Measurements from ENCODE around the gene MAST4. TPM values are rescaled to one million over a fixed set of nuclear protein-coding genes. Genes with fewer than 3 reads are reported as not detected.
A peak's percentile ranks its signal among the peaks of the same experiment; 100 is the strongest.

MAST4 gene
- total and polyA plus RNA-seq, 2 of the 8 experiments (the other 6 are each of a cell fraction or from before 2014, with no cell fraction given), result 1.5 to 2.6 TPM

DNA sequence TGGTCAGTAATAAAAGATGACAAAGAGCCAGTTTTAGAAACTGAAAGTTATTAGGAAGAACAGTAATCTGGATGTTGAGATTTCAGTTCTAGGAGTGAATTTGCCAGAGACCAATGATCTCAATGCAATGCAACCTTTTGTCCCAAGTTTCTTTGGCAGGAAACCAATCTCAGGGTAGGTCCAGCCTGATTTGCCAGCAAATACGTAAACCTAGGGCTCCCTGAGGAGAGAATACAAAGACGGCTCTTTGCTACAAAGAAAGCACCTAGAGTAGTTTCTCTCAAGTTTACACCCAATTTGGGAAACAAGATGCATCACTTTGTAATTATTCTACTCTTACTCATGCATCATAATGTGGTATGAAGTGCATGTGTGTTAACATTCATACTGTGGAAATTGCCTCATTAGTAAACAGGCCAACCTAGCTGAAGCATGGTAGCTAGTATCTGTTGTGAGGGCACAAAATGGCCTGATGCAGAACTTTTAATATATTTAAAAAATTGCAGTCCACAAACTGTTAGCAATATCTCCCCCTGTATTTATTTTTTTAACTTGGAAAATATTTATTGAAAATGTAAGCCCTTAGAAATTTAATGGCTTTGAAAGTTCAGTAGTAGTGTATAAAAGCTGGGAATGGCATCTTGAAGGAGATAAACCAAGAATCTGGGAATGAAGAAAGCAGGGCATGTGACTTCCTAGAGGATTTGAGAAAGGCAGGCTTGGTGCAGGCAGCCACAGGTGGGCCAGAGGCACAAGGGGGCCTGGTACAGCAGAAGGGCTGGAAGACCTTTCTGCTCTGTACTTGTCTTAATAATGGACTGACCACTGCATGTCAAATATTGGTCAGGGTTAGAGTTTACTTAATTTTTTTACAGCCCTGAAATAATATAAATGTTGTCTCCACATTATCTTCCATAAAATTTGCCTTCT, 59.5 kb downstream of the MAST4 start:
- H3K4ac ChIP-seq (replicated peaks; ENCODE audit: insufficient read length, low read depth, low read length), result no peak overlapping the region
- H3K27ac ChIP-seq (ENCODE audit: low read depth, low read length), result no peak overlapping the region
- H3K56ac ChIP-seq (replicated peaks; ENCODE audit: insufficient read length, low read depth, low read length), result no peak overlapping the region
- no peak overlapping the region for H2BK5ac ChIP-seq (ENCODE audit: low read depth, low read length)
- no peaks in the 10 kb centered on the region for H3K79me1 ChIP-seq (ENCODE audit: low read depth, low read length)
- H4K5ac ChIP-seq (ENCODE audit: insufficient read length, low read depth, low read length), result no peak overlapping the region
- 51% methylated on average over 2 of the region's 2 CpGs; no CpG with 5 or more reads in 1 of the 2 experiments for WGBS, 2 experiments (ENCODE audit: extremely low coverage in 1 of 2, insufficient coverage in 1 of 2, insufficient read length in 1 of 2, insufficient replicate concordance in 2 of 2, low coverage in 1 of 2, low lambda C conversion rate in 2 of 2, missing lambda C conversion rate in 1 of 2)
- H2BK12ac ChIP-seq (ENCODE audit: low read depth, low read length), result no peak overlapping the region
- H3K36me3 ChIP-seq (ENCODE audit: control insufficient read depth in 2 of 4, insufficient read depth in 4 of 4, low read length in 3 of 4), result no peaks in the 10 kb centered on the region
- no peak overlapping the region for H4K8ac ChIP-seq (ENCODE audit: extremely low read depth, insufficient read depth, low read length)
- DNase-seq (ENCODE audit: low read depth in 1 of 2, low spot score in 2 of 2), result no peak
- no peak overlapping the region for H3K14ac ChIP-seq (ENCODE audit: insufficient read length)
- no peaks in the 10 kb centered on the region for H4K20me1 ChIP-seq (replicated peaks in 1 of 2; ENCODE audit: control insufficient read depth in 1 of 2, insufficient read depth in 2 of 2, low read length in 2 of 2)
- no peak overlapping the region for H4K91ac ChIP-seq (replicated peaks; ENCODE audit: insufficient read length, low read length)
- H2BK20ac ChIP-seq (ENCODE audit: low read length), result no peak overlapping the region
- peak overlapping the region in 1 of 2 experiments; percentile 39; a peak in 2 of 4 replicates for H3K4me2 ChIP-seq (ENCODE audit: insufficient read depth in 1 of 2, low read depth in 2 of 2, low read length in 2 of 2)
- H3K4me3 ChIP-seq (ENCODE audit: extremely low read depth in 1 of 4, insufficient read depth in 2 of 4, low read depth in 3 of 4, low read length in 4 of 4), result no peak overlapping the region
- no peak overlapping the region for H3K9ac ChIP-seq (replicated peaks in 1 of 4; ENCODE audit: extremely low read depth in 1 of 4, low read depth in 3 of 4, low read length in 3 of 4)
- peak overlapping the region; percentile 4; the same call in 1 of the 2 replicates for H2AFZ ChIP-seq (ENCODE audit: low read length)
- H3K18ac ChIP-seq (ENCODE audit: extremely low read depth, low read length), result no peak overlapping the region; the same call in 1 of the 2 replicates
- H3K79me2 ChIP-seq (ENCODE audit: control insufficient read depth in 1 of 2, insufficient read depth in 2 of 2, low read length in 2 of 2), result no peaks in the 10 kb centered on the region
- ChIA-PET POLR2A (ENCODE audit: partially characterized antibody) (no interaction called here), CTCF (ENCODE audit: partially characterized antibody) (interaction anchor here (0.6 to 1.0 kb wide), 2 partner anchors 26 to 348 kb away, joined by 3 read pairs; no protein-coding TSS in a partner anchor)
- H3K4me1 ChIP-seq (replicated peaks in 1 of 4; ENCODE audit: control insufficient read depth in 3 of 4, insufficient read depth in 4 of 4, low read length in 3 of 4), result no peaks in the 10 kb centered on the region
- no peaks in the 10 kb centered on the region for H3K23me2 ChIP-seq (ENCODE audit: low read depth, low read length)
- H3K27me3 ChIP-seq (replicated peaks in 1 of 4; ENCODE audit: control insufficient read depth in 3 of 4, extremely low read depth in 1 of 4, insufficient read depth in 3 of 4, low read length in 3 of 4), result no peaks in the 10 kb centered on the region
- no peak overlapping the region for H2BK15ac ChIP-seq (ENCODE audit: low read length)
- H2BK120ac ChIP-seq (replicated peaks; ENCODE audit: low read depth, low read length), result no peak overlapping the region
- no peak overlapping the region for H3K23ac ChIP-seq (ENCODE audit: insufficient read length)
- FAIRE-seq, result peak; percentile 32
- peaks cover 8 to 12% of the 10 kb centered on the region in 2 experiments; a peak in 2 of 4 replicates for H3K9me3 ChIP-seq (ENCODE audit: insufficient read depth in 2 of 2, low read depth in 1 of 2, low read length in 1 of 2)
- no peak overlapping the region for H2AK5ac ChIP-seq (ENCODE audit: low read depth, low read length)
- no peak for TF ChIP-seq EZH2 (IDR thresholded peaks at IDR 0.05; ENCODE audit: low read depth, low read length, severe bottlenecking)
- no peak for TF ChIP-seq ZNF274 (IDR thresholded peaks at IDR 0.05; ENCODE audit: borderline replicate concordance, extremely low read depth, low read length)
- TF ChIP-seq, protein P1, sequence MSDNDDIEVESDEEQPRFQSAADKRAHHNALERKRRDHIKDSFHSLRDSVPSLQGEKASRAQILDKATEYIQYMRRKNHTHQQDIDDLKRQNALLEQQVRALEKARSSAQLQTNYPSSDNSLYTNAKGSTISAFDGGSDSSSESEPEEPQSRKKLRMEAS (IDR thresholded peaks at IDR 0.05), result no peak
- TF ChIP-seq RNF2 (IDR thresholded peaks at IDR 0.05; ENCODE audit: borderline replicate concordance, low read depth, low read length, missing control alignments, poor library complexity, severe bottlenecking), result no peak
- TF ChIP-seq SP1 (IDR thresholded peaks at IDR 0.05; ENCODE audit: low read depth, low read length), result no peak
- TF ChIP-seq CBX8 (IDR thresholded peaks at IDR 0.05; ENCODE audit: borderline replicate concordance, low read depth, low read length), result no peak
- TF ChIP-seq RBBP5 (IDR thresholded peaks at IDR 0.05; ENCODE audit: borderline replicate concordance, low read depth, low read length), result no peak
- TF ChIP-seq TBP (IDR thresholded peaks at IDR 0.05; ENCODE audit: low read depth, low read length), result no peak
- no peak for TF ChIP-seq HDAC2 (IDR thresholded peaks at IDR 0.05; ENCODE audit: borderline replicate concordance in 1 of 2, low read depth in 2 of 2, low read length in 2 of 2)
- no peak for TF ChIP-seq BCL11A (IDR thresholded peaks at IDR 0.05; ENCODE audit: low read depth in 2 of 2, low read length in 2 of 2)
- no peak for TF ChIP-seq POLR2A (IDR thresholded peaks at IDR 0.05; ENCODE audit: control extremely low read depth in 1 of 2, low read depth in 2 of 2, low read length in 2 of 2)

Data from H1 (cell line).